ENCODE data around the gene VPS13D. TPM values are rescaled to one million over a fixed set of nuclear protein-coding genes. Genes with fewer than 3 reads are reported as not detected.
A peak's percentile ranks its signal among the peaks of the same experiment; 100 is the strongest.

The VPS13D gene
- total RNA-seq, 1 experiment from 2014 or later = 29.0 TPM

DNA sequence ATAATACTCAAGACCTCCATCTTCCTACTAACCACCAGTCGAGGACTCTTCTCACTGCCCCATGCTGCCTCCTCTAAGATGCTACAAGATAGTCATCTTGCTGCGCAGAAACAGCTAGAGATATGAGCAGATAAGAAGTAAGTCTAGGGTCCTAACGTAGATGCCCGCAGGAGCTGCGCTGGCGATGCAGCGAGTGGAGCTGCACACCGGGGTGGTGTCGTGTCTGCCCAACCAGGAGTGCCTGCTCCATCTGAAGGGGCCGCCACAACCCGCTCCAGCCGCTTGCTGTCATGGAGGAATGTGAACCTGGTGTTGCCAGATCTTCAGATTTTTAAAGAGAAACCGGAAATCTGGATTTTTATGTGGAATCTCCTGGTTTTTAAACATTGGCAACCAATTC, 175.1 kb downstream of the VPS13D start (continued):
- TF ChIP-seq, protein P1, sequence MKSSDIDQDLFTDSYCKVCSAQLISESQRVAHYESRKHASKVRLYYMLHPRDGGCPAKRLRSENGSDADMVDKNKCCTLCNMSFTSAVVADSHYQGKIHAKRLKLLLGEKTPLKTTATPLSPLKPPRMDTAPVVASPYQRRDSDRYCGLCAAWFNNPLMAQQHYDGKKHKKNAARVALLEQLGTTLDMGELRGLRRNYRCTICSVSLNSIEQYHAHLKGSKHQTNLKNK (CRISPR knock-in tag; IDR thresholded peaks at IDR 0.05) = no peak
- no peak for TF ChIP-seq FOXK1 (CRISPR knock-in tag; IDR thresholded peaks at IDR 0.05)

DNA sequence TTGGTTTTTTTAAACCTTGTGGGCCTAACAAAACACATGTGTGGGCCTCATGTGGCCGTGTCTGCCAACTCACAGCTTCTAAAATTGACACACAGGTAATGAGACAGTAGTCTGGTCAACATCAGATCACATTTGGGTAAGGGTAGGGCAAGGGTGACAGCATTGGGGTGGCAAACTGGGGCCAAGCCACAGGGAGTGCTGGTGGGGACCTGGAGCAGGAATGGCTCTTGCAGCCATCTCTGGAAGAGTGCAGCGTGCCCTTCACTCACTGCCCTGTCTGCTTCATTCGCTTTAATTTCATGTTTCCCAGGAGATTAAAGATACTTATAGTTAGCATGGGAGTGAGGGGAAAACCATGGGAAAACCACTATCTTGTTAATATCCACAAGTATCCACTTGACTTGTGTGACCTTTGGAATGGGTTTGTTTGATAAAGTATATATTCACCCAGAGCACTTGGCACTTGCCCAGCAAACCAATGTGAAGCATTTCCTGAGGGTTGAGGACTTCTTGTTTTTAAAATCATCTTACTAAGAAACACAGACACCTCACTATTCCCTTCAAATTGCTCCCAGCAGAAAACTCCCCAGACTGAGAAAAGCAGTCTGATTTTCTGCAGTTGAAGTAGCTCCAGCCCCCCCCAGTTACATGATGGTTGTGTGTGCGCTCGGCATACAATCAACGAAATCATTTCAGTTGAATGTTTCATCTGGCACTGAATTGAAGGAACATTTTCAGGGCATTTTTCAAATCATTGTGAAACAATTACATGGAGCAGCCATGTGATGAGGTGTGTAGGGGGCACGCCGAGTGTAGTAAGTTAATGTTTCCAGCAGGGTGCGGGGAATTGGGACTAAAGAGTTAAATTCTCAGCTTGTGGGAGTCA, 175.7 kb downstream of the VPS13D start:
- Mint-ChIP-seq H3K9me3 (peaks cover 10% of the 10 kb centered on the region), H3K4me3 (no peak overlapping the region), H3K36me3 (peaks cover 31% of the 10 kb centered on the region), H3K4me1 (peaks cover 11% of the 10 kb centered on the region; the same call in 1 of the 2 replicates), H3K27me3 (ENCODE audit: low read depth) (peaks cover 3% of the 10 kb centered on the region; the same call in 1 of the 2 replicates), H3K27ac (no peak overlapping the region)
- DNase-seq (ENCODE audit: low spot score) (no peak), ATAC-seq (peak; percentile 67)
- ChIA-PET CTCF (interaction anchor here (0.6 to 1.5 kb wide), 4 partner anchors 129 to 254 kb away, joined by 3 to 4 read pairs (median 3); no protein-coding TSS in a partner anchor), POLR2A (no interaction called here)
- TF ChIP-seq CBFB (CRISPR knock-in tag; IDR thresholded peaks at IDR 0.05; ENCODE audit: low read depth) (no peak), ETV6 (CRISPR knock-in tag; IDR thresholded peaks at IDR 0.05) (no peak), NFE2L1 (CRISPR knock-in tag; IDR thresholded peaks at IDR 0.05) (no peak), GTF2I (CRISPR knock-in tag; conservative IDR thresholded peaks at IDR 0.05) (no peak), SP1 (CRISPR knock-in tag; conservative IDR thresholded peaks at IDR 0.05) (no peak), ZNF671 (CRISPR knock-in tag; IDR thresholded peaks at IDR 0.05) (no peak), ZBTB21 (CRISPR knock-in tag; IDR thresholded peaks at IDR 0.05; ENCODE audit: borderline replicate concordance) (no peak), KAT7 (CRISPR knock-in tag; IDR thresholded peaks at IDR 0.05; ENCODE audit: borderline replicate concordance) (no peak), PRRX2 (CRISPR knock-in tag; IDR thresholded peaks at IDR 0.05) (no peak)
- TF ChIP-seq, protein P2, sequence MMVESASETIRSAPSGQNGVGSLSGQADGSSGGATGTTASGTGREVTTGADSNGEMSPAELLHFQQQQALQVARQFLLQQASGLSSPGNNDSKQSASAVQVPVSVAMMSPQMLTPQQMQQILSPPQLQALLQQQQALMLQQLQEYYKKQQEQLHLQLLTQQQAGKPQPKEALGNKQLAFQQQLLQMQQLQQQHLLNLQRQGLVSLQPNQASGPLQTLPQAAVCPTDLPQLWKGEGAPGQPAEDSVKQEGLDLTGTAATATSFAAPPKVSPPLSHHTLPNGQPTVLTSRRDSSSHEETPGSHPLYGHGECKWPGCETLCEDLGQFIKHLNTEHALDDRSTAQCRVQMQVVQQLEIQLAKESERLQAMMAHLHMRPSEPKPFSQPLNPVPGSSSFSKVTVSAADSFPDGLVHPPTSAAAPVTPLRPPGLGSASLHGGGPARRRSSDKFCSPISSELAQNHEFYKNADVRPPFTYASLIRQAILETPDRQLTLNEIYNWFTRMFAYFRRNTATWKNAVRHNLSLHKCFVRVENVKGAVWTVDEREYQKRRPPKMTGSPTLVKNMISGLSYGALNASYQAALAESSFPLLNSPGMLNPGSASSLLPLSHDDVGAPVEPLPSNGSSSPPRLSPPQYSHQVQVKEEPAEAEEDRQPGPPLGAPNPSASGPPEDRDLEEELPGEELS (CRISPR knock-in tag; IDR thresholded peaks at IDR 0.05) = no peak
- TF ChIP-seq, protein P3, sequence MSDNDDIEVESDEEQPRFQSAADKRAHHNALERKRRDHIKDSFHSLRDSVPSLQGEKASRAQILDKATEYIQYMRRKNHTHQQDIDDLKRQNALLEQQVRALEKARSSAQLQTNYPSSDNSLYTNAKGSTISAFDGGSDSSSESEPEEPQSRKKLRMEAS (CRISPR knock-in tag; IDR thresholded peaks at IDR 0.05) = no peak
- TF ChIP-seq, protein P4, sequence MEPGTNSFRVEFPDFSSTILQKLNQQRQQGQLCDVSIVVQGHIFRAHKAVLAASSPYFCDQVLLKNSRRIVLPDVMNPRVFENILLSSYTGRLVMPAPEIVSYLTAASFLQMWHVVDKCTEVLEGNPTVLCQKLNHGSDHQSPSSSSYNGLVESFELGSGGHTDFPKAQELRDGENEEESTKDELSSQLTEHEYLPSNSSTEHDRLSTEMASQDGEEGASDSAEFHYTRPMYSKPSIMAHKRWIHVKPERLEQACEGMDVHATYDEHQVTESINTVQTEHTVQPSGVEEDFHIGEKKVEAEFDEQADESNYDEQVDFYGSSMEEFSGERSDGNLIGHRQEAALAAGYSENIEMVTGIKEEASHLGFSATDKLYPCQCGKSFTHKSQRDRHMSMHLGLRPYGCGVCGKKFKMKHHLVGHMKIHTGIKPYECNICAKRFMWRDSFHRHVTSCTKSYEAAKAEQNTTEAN (CRISPR knock-in tag; IDR thresholded peaks at IDR 0.05) = no peak
- TF ChIP-seq, protein P5, sequence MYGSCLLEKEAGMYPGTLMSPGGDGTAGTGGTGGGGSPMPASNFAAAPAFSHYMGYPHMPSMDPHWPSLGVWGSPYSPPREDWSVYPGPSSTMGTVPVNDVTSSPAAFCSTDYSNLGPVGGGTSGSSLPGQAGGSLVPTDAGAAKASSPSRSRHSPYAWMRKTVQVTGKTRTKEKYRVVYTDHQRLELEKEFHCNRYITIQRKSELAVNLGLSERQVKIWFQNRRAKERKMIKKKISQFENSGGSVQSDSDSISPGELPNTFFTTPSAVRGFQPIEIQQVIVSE (CRISPR knock-in tag; IDR thresholded peaks at IDR 0.05; ENCODE audit: borderline replicate concordance) = no peak
- TF ChIP-seq, protein P6, sequence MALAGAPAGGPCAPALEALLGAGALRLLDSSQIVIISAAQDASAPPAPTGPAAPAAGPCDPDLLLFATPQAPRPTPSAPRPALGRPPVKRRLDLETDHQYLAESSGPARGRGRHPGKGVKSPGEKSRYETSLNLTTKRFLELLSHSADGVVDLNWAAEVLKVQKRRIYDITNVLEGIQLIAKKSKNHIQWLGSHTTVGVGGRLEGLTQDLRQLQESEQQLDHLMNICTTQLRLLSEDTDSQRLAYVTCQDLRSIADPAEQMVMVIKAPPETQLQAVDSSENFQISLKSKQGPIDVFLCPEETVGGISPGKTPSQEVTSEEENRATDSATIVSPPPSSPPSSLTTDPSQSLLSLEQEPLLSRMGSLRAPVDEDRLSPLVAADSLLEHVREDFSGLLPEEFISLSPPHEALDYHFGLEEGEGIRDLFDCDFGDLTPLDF (CRISPR knock-in tag; IDR thresholded peaks at IDR 0.05) = no peak
- TF ChIP-seq, protein P7, sequence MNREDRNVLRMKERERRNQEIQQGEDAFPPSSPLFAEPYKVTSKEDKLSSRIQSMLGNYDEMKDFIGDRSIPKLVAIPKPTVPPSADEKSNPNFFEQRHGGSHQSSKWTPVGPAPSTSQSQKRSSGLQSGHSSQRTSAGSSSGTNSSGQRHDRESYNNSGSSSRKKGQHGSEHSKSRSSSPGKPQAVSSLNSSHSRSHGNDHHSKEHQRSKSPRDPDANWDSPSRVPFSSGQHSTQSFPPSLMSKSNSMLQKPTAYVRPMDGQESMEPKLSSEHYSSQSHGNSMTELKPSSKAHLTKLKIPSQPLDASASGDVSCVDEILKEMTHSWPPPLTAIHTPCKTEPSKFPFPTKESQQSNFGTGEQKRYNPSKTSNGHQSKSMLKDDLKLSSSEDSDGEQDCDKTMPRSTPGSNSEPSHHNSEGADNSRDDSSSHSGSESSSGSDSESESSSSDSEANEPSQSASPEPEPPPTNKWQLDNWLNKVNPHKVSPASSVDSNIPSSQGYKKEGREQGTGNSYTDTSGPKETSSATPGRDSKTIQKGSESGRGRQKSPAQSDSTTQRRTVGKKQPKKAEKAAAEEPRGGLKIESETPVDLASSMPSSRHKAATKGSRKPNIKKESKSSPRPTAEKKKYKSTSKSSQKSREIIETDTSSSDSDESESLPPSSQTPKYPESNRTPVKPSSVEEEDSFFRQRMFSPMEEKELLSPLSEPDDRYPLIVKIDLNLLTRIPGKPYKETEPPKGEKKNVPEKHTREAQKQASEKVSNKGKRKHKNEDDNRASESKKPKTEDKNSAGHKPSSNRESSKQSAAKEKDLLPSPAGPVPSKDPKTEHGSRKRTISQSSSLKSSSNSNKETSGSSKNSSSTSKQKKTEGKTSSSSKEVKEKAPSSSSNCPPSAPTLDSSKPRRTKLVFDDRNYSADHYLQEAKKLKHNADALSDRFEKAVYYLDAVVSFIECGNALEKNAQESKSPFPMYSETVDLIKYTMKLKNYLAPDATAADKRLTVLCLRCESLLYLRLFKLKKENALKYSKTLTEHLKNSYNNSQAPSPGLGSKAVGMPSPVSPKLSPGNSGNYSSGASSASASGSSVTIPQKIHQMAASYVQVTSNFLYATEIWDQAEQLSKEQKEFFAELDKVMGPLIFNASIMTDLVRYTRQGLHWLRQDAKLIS (CRISPR knock-in tag; IDR thresholded peaks at IDR 0.05; ENCODE audit: borderline replicate concordance) = no peak

Measured in WTC11 (cell line).